ENCODE measurements around the gene MYO1D.
A peak's percentile ranks its signal among the peaks of the same experiment; 100 is the strongest.

Gene MYO1D

DNA sequence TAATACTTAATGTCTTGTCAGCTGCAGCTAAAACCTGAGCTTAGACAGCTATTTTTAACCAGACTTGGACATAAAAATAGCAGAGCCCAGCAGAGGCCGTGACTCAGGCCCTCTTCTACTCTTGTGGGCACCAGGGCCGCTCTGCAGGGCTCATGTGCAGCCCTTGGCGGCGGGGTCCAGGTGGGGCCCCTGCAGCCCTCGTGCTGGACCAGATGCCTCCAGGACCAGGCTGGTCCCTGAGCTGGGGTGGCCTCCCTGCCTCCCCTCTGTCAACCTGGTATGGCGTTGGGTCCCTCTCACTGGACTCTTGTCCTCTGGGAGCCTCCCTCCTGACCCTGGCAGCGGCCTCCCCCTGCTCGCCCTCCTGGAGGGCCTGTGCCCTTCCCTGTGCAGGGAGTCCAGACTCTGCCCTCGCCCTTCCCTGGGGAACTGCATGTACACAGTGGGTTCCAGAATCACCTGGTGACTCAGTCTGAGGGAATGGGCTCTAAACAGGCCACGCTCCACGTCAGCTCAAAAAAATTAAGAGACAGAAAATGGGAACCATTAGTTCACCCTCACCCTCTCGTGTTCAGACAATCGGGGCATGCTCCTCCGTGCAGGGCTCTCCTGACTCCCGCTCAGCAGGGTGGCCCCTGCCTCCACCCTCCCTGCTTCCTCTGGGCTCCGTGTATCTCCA lies 380.4 kb downstream of the MYO1D start:
- no peak for DNase-seq

DNA sequence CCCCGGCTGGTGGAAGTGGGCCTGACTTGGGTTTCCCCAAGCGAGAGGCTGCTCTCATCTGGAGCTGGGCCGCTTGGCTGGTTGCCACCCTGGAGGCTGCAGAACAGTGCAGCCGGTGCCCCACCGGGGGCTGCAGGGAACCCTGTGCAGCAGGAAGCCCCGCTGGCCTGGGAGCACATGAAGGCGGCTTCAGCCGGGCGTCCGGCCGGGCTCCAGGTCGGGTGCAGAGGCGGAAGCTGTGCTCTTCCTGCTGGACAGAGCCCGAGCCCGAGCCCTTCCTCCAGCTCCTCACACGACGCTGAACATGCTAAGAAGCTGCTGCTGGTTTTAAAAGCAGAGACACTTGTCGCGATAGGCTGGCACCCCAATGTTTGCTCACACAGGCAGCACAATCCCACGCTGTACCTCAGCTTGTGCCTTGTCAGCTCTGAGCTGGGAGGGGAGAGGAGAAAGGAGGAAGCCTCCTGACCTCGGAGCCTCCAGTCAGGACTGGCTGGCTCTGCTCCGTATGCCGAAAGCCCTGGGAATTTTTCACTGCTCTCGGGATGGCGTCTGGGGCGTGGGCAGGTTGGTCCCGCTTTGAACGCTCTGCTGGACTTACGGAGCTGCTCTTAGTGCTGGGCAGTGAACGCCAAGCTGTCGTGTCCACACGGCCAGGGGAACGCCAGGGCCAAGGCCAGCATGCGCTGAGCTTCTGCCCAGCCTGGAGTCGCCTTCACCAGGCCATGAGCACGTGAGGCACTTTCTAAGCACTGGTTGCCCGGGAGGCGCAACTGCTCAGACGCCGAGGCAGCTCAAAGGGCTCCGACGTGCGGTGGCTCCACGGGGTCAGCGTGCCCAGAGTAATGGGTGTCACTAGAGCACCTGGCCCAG lies 381.3 kb downstream of the MYO1D start:
- DNase-seq = no peak

DNA sequence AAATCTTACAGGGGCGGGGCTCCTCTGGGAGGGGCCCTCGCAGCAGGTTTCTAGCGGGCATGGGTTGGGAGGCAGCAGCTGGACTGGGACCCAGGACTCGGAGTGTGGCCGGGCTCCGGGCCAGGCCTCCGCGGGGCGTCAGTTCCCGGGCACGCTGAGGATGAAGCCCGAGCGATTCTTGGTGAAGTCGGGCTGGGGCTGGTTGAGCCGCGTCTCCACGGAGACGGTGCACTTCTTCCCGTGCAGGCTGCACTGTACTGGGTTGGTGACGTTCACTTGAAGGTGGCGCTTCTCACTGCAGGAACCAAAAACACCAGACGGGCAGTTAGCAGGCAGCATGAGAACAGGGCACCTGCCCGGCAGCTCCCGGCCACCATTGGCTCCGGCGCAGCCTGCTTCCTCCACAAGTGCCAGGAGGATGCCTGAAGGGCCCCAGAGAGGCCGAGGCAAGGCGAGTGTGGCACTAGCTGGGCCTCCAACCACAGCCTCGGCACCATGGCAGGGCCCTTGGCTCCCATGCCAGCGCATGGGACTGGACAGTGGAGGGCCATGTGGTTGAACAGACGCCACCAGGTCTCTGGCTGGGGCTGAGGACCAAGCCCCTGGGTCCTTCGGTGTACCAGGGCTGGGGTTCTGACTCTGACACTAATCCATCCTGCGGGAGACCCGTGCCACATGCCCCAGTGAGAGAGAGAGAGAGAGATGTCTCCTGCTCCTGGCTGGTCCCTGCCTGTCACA lies 382.1 kb downstream of the MYO1D start:
- no peak for DNase-seq

DNA sequence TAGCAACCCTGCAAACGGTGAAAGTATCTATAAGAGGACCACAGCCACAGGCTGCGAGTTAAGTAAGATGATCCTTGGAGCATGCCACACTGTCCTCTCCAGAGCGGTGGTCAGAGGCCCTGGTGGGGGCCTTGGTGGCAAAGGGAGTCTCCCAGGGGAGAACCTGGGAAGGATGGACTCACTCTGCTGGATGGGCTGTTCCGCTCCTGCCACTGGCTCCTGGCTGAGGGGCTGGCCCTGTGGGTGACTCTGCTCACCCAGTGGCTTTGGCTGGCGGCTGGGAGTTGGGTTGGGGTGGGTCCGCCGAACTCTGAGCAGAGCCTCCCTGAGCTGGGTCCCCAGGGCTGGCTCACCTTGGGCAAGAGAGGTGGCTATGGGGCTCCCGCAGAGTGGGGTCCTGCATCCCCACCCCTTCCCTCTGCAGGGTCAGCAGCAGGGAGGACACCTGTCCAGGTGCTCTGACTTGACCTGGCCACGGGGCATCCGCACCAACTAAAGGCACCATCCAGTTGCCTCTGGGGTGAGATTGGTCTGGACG lies 382.9 kb downstream of the MYO1D start:
- DNase-seq = no peak

DNA sequence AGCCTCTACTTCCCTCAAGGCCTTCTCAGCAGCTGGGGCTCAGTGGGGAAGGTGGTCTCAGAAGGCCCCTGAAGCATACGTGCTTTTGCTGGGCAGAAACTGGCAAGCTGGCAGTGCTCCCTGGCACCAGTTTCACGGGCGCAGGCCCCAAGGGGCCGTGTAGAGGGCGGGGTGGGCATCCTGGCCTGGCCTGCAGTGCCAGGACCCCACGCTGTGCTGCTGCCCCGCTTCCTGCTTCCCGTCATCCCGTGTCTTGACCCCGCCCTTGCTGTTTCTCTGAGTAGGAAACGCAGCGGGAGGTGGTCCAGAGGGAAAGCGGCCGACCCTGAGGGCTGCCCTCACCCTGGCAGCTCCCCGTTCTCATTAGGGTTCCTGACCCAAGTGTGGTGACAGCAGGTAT lies 383.4 kb downstream of the MYO1D start:
- DNase-seq = no peak

DNA sequence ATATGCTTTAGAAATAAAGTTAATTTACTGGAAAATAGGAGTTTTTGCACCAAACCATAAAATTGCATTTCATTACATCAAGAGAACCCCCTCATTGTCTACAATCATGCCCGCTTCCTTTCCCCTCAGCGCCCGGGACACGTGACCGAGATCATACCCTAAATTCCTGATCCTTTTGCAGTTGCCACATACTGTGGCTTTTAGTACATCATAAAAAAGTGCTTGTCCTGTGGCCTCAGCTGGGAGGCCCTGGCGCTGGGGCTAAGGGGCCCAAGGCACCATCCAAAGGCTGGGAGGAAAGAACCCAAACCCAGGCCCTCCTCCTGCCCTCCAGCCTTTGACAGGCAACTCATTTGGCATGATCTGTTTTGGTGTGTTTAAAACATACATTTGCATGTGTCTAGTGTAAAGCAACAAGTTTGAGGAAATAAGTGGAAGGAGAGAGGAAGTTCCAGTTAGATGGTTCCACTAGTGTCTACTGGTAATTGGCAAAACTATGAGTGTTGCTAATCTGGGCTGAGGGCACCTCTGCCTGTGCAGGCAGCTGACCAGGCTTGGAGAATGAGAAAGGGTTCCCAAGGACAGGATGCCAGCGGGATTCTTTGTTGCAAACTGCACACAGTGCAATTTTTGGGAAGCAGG lies 384.2 kb downstream of the MYO1D start:
- DNase-seq = no peak

DNA sequence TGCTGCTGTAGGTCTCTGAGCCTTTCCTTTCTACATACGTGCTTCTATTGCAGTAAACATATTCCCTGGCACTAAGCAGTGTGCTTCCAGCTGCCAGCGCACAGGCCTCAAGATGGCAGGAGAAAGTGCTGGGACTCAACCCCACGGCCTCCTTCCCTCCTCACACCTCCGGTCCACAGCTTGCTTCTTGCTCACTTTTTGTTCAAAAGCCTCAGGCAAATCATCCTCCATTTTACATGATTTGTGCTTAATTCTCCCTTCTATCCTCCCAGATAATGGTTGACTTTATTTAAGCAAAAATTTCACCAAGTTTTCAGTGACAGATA lies 384.7 kb downstream of the MYO1D start:
- DNase-seq = no peak

DNA sequence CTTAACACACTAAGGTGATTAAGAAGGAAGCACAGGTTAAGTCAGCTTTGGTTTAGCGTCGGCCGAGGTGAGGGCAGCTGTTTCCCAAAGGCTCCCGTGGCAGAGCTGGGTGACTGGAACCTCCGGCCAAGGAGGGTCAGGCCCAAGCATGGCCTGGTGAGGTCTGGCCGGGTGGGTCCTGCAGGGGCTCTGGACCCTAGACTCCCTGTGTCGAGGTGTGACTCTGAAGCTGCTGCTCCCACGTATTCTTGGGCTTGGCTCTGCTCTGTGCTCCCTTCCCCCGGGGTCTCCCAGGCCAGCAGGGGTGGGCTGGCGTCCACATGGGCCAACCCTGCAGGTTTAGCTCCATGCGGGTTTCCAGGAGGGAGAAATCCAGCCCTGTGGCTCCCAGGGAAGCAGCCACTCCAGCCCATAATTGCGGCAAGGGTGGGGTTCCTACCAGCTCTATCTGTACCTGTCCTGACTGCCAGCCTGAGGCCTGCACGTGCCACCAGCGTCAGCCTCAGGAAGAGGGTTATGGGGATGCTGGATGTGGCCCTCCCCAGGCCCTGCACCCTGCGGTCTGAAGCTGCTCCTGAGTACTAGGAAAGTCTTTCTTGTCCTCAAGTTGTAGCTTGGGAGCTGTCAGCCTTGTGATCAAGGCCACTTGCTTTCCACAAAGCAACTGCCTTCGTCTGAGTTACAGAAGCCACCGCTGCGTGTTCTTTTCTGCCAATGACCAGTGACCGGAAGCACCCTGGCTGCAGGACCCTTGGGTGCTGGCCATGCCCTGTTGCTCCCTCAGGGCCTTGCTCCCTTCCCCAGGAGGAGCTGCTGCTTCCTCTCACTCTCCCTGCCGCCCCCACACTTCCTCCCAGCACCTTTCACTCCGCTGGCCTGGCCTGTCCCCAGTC lies 385.3 kb downstream of the MYO1D start:
- no peak for DNase-seq

DNA sequence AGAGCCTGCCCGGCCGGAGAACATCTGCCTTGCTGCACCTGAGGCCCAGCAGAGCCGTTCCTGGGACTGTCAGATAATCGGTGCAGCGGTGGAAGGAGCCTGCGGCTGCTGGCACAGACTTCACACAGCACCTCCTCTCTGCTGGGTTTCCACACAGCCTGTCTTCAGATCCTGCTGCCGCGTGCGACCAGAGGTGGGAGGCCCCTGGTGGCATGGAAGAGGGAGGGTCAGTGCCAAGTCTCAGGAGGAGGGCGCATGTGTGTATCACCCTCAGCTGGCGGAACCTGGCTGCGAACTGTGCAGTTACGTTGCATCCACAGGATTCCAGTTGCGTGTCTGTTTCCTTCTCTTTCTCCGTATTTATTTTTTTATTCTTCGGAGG lies 386.8 kb downstream of the MYO1D start:
- no peak for DNase-seq

DNA sequence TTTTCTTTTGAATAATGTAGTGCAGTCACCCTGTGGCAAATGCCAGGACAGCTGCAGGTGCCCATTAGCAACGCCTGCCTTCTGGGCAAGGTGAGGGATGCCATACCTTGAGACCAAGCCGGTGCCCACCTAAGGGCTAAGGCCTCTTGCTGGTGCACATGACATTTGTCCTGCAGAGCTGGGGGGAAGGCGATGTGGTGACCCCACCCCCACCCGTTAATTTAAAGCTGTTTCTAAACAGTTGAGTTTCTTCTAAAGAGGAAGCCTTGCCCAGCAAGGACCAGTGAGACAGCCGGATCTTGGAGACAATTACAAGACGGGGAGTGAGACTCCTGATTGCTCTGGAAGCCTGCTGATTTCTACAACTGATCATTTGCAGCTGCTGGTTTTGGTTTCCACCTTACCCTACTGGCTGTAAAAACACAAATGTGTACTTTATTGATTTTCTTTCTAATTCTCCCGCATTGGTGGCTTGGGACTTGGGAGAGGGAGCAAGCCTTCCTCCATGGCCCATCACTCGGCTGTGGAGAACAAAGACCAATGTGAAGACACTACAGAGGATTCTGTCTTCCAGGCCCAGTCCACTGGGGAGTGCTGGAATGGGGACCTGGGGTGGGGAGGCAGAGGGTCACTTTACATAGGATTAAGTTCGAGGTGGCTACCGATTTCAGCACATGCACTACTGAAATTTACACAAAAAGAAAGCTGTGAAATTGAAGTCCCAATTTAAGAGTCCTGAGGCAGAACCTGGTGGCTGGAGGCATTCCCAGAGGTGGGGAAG lies 387.4 kb downstream of the MYO1D start:
- DNase-seq = no peak

DNA sequence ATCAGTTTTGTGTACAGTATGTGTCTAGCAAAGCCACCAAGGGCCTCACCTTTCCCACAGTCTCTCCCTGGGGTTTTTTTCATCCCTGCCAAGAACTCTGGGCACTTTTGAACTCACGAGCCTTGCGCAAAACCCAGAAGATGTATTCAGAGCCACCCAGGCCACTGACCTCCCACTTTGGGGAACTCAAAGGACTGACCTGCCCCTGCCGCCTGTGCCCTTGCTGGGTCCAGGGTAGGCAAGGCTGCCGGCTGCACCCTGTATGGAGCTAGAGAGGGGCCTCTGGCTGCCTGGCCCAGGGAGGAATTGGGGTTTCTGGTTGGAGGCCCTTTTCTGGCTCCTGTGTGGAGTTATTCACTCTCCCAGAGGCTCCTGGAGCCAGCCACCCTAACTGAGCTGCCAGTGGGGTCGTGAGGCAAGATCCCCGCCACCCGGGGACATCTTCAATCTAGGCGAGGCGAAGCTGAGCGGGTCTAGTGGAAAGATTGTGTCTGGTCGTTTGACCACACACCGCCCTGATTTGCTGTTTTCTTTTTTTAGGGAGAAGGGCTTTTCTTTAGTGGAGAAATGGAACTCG lies 388.2 kb downstream of the MYO1D start:
- no peak for DNase-seq

DNA sequence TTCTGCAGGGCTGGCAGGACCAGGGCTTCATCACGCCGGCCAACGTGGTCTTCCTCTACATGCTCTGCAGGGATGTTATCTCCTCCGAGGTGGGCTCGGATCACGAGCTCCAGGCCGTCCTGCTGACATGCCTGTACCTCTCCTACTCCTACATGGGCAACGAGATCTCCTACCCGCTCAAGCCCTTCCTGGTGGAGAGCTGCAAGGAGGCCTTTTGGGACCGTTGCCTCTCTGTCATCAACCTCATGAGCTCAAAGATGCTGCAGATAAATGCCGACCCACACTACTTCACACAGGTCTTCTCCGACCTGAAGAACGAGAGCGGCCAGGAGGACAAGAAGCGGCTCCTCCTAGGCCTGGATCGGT lies 388.8 kb downstream of the MYO1D start:
- no peak for DNase-seq

DNA sequence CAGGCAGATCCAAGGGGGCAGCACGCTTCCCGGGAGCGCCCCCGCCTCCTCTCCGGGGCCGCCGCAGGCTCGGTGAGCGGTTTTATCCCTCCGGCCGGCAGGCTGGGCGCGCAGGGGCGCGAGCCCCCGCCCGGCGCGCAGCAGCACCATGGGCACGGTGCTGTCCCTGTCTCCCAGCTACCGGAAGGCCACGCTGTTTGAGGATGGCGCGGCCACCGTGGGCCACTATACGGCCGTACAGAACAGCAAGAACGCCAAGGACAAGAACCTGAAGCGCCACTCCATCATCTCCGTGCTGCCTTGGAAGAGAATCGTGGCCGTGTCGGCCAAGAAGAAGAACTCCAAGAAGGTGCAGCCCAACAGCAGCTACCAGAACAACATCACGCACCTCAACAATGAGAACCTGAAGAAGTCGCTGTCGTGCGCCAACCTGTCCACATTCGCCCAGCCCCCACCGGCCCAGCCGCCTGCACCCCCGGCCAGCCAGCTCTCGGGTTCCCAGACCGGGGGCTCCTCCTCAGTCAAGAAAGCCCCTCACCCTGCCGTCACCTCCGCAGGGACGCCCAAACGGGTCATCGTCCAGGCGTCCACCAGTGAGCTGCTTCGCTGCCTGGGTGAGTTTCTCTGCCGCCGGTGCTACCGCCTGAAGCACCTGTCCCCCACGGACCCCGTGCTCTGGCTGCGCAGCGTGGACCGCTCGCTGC lies 389.3 kb downstream of the MYO1D start:
- no peak for DNase-seq

DNA sequence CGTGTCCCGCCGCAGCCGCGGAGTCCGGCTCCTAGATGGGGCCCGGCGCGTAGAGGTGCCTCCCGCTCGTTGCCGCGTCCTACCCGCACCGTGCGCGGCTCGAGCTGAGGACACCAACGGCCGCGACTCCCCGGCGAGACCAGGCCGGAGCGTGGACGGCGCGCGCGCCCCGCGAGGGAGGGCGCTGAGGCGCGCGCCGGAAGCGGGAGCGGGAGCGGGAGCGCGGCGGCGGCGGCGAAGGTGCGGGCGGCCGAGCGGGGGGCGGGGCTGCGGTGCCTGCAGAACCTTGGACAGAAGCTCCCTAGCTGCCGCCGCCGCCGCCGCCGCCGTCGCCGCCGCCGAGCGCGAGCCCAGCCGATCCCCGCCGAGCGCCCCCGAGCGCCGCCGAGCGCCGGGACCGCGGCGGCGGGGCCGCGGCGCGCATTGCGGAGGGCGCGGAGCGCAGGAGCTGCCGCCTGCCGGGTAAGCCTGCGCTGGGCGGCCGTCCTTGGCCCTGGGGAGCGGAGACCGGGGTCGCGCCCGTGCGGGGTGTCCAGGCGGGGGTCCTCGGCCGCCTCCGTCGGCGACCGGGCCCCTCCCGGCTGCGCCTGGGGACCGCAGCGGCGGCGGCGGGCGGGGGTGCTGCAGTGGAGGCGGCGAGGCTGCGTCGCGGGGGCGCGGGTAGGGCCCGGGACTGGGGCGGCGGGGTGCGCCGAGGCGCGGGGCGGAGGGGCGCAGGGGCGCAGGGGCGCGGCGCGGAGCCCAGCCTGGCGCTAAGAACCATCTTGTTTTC lies 390.0 kb downstream of the MYO1D start, which contains the start of gene CDK5R1:
Gene CDK5R1, plus strand, starts transcription at position 293 of the 772 bp plus-strand sequence. CDS start 628 bp downstream, outside the sequence.
- peak; percentile 57 for DNase-seq

DNA sequence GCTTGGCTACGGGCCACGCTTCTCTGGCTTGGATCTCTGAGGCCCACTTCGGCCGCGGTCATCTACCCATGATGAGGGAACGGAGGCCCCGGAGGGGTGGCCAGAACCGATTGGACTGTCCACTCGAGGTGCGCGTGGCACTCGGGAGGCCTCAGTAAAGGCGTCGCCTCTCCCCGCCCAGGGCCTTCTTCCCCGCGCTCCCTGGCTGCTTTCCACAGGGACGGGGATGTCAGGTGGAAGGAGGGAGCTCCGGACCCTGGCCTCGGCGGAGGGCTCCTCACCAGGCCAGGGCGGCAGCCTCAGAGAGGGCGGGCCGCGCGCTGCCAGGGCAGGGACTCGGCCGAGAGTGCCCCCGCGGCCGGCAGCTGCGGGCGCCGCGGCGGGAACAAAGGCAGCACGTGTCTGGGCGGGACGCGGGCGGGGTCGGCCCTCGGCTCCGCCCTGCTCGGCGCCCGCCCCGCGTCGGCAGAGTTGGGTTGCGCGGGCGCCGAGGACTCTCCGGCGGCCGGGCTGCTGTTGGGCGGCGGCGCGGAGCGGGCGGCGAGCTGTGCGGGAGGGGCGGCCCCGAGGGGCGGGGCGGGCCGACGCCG lies 390.7 kb downstream of the MYO1D start:
- DNase-seq = peak; percentile 48

DNA sequence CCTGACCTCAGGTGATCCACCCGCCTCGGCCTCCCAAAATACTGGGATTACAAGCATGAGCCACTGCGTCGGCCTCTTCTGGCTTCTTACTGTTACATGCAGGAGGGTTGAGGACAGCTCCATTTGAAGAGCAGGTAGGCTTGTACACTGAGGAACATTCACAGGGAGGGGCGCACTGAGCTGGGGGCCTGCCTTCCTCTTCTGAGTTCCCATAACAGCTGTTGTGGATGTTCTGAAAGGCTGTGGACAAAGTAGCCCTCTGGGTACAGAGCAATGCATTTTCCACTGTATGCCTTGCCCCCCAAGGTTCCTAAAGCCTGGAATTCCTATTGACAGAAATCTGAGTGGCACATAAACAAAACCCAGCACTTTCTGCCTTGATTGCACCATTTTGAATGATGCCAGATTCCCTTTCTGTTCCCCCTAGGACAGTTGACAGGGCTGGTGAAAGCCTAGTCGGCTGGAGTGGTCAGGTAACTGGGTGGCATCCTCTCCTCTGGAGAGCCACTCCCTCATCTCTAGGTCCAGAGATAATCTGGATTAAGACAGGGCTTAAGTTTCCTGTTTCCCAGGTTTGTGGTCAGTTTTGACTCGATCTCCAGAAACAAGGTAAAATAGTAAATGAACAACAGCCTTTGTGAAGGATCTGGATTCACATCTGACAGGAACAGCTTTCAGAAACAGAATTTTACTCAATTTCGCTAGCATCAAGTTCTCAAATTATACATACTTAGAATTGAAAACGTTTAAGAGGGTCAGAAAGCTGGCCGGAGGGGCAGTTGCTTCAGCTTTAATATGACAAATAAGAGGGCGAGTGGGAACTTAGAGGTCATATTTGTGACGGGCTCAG lies 391.4 kb downstream of the MYO1D start:
- no peak for DNase-seq

DNA sequence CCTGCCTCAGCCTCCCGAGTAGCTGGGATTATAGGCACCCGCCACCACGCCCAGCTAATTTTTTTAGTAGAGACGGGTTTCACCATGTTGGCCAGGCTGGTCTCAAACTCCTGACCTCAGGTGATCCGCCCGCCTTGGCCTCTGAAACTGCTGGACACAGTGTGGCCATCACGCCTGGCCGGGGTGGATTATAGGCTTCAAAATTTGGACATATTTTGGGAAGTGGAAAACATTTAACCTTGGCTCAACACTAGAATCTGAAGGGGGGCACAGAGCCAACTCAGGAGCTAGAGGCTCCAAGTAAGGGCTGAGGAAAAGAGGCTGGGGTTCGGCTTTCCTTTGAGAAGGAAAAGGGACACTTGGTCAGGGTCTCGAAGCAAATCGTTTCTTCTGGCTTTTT lies 392.3 kb downstream of the MYO1D start:
- DNase-seq = no peak

DNA sequence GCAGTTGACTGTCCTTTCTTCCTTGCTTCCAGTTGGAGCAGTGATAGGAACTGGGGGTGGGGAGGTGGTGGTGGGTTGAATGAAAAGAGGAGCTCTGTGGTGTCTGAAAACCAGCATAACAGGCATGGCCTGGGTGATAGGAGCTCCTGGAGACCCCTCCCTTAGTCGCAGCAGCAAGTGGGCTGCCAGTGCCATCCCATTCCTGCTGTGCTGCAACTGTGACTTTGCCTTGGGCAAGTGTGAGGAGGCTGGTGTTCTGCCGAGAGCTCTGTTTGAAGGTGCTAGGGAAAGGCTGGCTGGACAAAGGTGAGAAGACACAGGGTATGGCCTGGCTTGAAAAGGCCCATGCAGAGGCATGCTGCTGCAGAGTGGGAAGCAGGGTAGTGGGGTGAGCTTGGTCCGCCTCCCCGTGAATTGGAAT lies 392.9 kb downstream of the MYO1D start:
- DNase-seq = no peak
